PC-3 (cell line): Measurements from ENCODE around the gene LRP1B. TPM values are rescaled to one million over a fixed set of nuclear protein-coding genes. Genes with fewer than 3 reads are reported as not detected.

Experiments
- ATAC-seq: fragments of 200-7000 bp; cut with Tn5 transposase; 2 replicates; pipeline ENCODE4 v1.9.1; 2020; ENCODE audit warnings: mild to moderate bottlenecking, moderate library complexity
- BruUV-seq: library from RNA; stranded (reverse); fragments of 400-500 nt; replicated peaks from 2 replicates; lab custom pipeline; 2021; lab: Mats Ljungman, UMichigan
- CTCF ChIA-PET: fragments of 300-600 bp; sonication (Branson Sonifier 250); formaldehyde crosslinking; loops from one replicate; lab custom pipeline; 2022; ENCODE audit warnings: antibody characterized with exemption; lab: Charles Lee
- POLR2A ChIA-PET: fragments of 300-600 bp; sonication (Branson Sonifier 250); formaldehyde crosslinking; loops from one replicate; lab custom pipeline; 2022; ENCODE audit warnings: antibody characterized with exemption; ENCODE audit not compliant: unreplicated experiment; lab: Charles Lee
- DNase-seq: peaks from one replicate; pipeline ENCODE4 v3.0.0-alpha.2; 2015
- H2AFZ ChIP-seq: fragments of 300-600 bp; sonication (generic); 2 replicates; pipeline ENCODE4 v1.6.0; 2016; ENCODE audit warnings: antibody characterized with exemption, low read length
- H3F3A ChIP-seq: fragments of 300-600 bp; sonication (generic); one replicate; pipeline ENCODE4 v1.6.0; 2017; ENCODE audit warnings: antibody characterized with exemption, low read length, control low read depth, mild to moderate bottlenecking; ENCODE audit not compliant: unreplicated experiment
- H3K27ac ChIP-seq: fragments of 300-600 bp; sonication (generic); 2 replicates; pipeline ENCODE4 v1.5.1; 2016; ENCODE audit warnings: mild to moderate bottlenecking, low read length
- H3K27me3 ChIP-seq: fragments of 300-600 bp; sonication (generic); 2 replicates; pipeline ENCODE4 v1.6.1; 2016; ENCODE audit warnings: low read length, mixed read lengths
- H3K36me3 ChIP-seq: fragments of 300-600 bp; sonication (generic); 2 replicates; pipeline ENCODE4 v1.6.1; 2016; ENCODE audit warnings: low read depth, mixed run types, low read length, mixed read lengths
- H3K4me1 ChIP-seq: fragments of 300-600 bp; sonication (generic); 2 replicates; pipeline ENCODE4 v1.5.1; 2016; ENCODE audit warnings: low read length; ENCODE audit not compliant: insufficient read depth
- H3K4me2 ChIP-seq: fragments of 300-600 bp; sonication (generic); 2 replicates; pipeline ENCODE4 v1.6.0; 2016; ENCODE audit warnings: low read length
- H3K4me3 ChIP-seq: fragments of 300-600 bp; sonication (generic); 2 replicates; pipeline ENCODE4 v1.5.1; 2016; ENCODE audit warnings: mild to moderate bottlenecking, low read length, mixed read lengths
- H3K79me2 ChIP-seq: fragments of 300-600 bp; sonication (generic); 2 replicates; pipeline ENCODE4 v1.6.1; 2017; ENCODE audit warnings: low read length, mixed read lengths
- H3K9ac ChIP-seq: fragments of 300-600 bp; sonication (generic); 2 replicates; pipeline ENCODE4 v1.6.0; 2016; ENCODE audit warnings: mild to moderate bottlenecking, low read length
- H3K9me2 ChIP-seq: fragments of 300-600 bp; sonication (generic); replicated peaks from 2 replicates; pipeline ENCODE4 v1.6.1; 2016; ENCODE audit warnings: mixed run types, low read length, mixed read lengths
- H3K9me3 ChIP-seq: fragments of 300-600 bp; sonication (generic); 2 replicates; pipeline ENCODE4 v1.6.1; 2016; ENCODE audit warnings: low read length, mixed read lengths
- H4K20me1 ChIP-seq: fragments of 300-600 bp; sonication (generic); 2 replicates; pipeline ENCODE4 v1.6.1; 2016; ENCODE audit warnings: low read length, mixed read lengths
- EZH2 ChIP-seq: fragments of 300-600 bp; sonication (generic); IDR thresholded peaks from one replicate; pipeline ENCODE4 v1.6.1; 2017; ENCODE audit warnings: antibody characterized with exemption, mild to moderate bottlenecking, low read length; ENCODE audit not compliant: unreplicated experiment
- EZH2phosphoT487 ChIP-seq: fragments of 300-600 bp; sonication (generic); IDR thresholded peaks from 2 replicates; pipeline ENCODE4 v1.6.1; 2018; ENCODE audit warnings: mild to moderate bottlenecking, antibody characterized with exemption, low read length, borderline replicate concordance
- intact Hi-C: fragments of 100-400 bp; cut with micrococcal nuclease; formaldehyde crosslinking; loops from 2 replicates; pipeline ENCODE4 v1.9.0; 2023
- total RNA-seq: library from RNA; depleted of rRNA; stranded (reverse); fragments of >200 nt; gene quantifications from 2 replicates; pipeline ENCODE4 v1.2.3, GENCODE V29; 2014
- TF ChIP-seq, protein P1 (sequence below): fragments of 300-600 bp; sonication (generic); conservative IDR thresholded peaks from 2 replicates; pipeline ENCODE4 v1.5.1; 2017; ENCODE audit warnings: antibody characterized with exemption, low read depth, mild to moderate bottlenecking, low read length

LRP1B gene
- total RNA-seq, 1 experiment from 2014 or later = 0.04 TPM

GRCh38 chr2:140639628-140640027 lies 1491.2 kb downstream of the LRP1B start:
- Histone ChIP-seq H3K79me2 (no peaks in the 10 kb centered on the region), H4K20me1 (no peaks in the 10 kb centered on the region), H3K27ac (no peak overlapping the region), H3F3A (no peaks in the 10 kb centered on the region), H3K4me3 (no peak overlapping the region), H3K4me2 (no peak overlapping the region), H2AFZ (no peak overlapping the region), H3K27me3 (no peaks in the 10 kb centered on the region), H3K9ac (no peak overlapping the region), H3K36me3 (no peaks in the 10 kb centered on the region), H3K9me3 (no peaks in the 10 kb centered on the region), H3K9me2 (no peaks in the 10 kb centered on the region), H3K4me1 (peaks cover 14% of the 10 kb centered on the region)
- CTCF ChIA-PET = no interaction called here
- POLR2A ChIA-PET = no interaction called here
- no peak for TF ChIP-seq EZH2phosphoT487
- no peak for TF ChIP-seq EZH2
- TF ChIP-seq, protein P1, sequence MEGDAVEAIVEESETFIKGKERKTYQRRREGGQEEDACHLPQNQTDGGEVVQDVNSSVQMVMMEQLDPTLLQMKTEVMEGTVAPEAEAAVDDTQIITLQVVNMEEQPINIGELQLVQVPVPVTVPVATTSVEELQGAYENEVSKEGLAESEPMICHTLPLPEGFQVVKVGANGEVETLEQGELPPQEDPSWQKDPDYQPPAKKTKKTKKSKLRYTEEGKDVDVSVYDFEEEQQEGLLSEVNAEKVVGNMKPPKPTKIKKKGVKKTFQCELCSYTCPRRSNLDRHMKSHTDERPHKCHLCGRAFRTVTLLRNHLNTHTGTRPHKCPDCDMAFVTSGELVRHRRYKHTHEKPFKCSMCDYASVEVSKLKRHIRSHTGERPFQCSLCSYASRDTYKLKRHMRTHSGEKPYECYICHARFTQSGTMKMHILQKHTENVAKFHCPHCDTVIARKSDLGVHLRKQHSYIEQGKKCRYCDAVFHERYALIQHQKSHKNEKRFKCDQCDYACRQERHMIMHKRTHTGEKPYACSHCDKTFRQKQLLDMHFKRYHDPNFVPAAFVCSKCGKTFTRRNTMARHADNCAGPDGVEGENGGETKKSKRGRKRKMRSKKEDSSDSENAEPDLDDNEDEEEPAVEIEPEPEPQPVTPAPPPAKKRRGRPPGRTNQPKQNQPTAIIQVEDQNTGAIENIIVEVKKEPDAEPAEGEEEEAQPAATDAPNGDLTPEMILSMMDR = no peak
- DNase-seq (no peak), ATAC-seq (no peak)
- intact Hi-C loops = no loop called here
- BruUV-seq = no TSS peak

DNA sequence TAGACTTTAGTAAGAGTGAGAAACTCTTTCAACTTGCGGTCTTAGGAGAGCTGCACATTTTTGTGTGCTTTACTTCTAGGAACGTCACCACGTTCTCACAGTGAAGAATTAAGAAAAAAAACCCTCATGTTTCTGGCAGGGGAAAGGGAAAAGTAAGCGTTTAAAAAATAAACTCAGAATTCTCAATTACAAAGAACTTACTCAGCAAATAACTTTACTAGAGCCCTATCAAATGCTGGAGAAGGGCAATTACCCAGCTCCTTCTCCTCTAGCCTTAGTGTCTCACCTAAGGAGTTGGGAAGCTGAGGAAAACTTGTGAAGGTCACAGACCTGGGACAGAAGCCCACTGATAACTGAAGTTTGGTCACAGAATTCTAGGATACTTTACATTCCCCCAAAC lies 1500.3 kb downstream of the LRP1B start:
- TF ChIP-seq EZH2 = no peak
- TF ChIP-seq, protein P1 = no peak
- TF ChIP-seq EZH2phosphoT487 = no peak
- BruUV-seq = no TSS peak

DNA sequence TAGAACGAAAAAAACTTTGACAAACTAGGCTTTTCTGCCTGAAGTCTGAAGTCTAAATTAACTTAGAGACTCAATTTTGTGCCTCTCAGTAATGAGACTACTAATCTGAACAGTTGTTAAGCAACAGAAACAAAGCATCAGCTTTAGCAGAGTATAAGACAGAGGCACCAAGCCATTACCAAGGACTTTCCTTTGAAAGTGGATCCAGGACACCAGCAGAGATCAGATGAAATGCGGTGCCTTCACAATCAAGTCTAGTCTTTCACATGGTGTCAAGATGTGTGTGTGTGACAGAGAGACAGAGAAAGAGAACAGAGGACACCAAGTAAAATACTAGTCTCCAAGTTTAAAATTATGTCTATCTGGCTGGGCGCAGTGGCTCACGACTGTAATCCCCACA lies 1502.9 kb downstream of the LRP1B start:
- H3K36me3 ChIP-seq = no peaks in the 10 kb centered on the region
- TF ChIP-seq EZH2 (no peak), EZH2phosphoT487 (no peak)
- TF ChIP-seq, protein P1 = no peak
- H3K4me2 ChIP-seq = no peak overlapping the region
- intact Hi-C loops = loop anchor here (10.0 kb wide), 2 partner anchors 123 to 187 kb away; no protein-coding TSS in a partner anchor
- no TSS peak for BruUV-seq
- no peak overlapping the region for H3K4me3 ChIP-seq
- no peaks in the 10 kb centered on the region for H3K9me2 ChIP-seq
- H3K9me3 ChIP-seq = no peaks in the 10 kb centered on the region
- H3K27ac ChIP-seq = no peak overlapping the region
- H3F3A ChIP-seq = no peaks in the 10 kb centered on the region
- no peaks in the 10 kb centered on the region for H4K20me1 ChIP-seq
- no peak for DNase-seq
- ATAC-seq = no peak
- POLR2A ChIA-PET = no interaction called here
- CTCF ChIA-PET = no interaction called here
- H3K79me2 ChIP-seq = no peaks in the 10 kb centered on the region
- no peak overlapping the region for H3K9ac ChIP-seq
- H2AFZ ChIP-seq = no peak overlapping the region
- peaks cover 20% of the 10 kb centered on the region for H3K4me1 ChIP-seq
- no peaks in the 10 kb centered on the region for H3K27me3 ChIP-seq

More for the DNA sequence above, 1500.3 kb downstream of the LRP1B start:
- no peaks in the 10 kb centered on the region for H4K20me1 ChIP-seq
- H3K9me2 ChIP-seq = no peaks in the 10 kb centered on the region
- CTCF ChIA-PET = interaction anchor here (0.6 kb wide), 1 partner anchor 125 kb away, joined by 3 read pairs; no protein-coding TSS in a partner anchor
- intact Hi-C loops = no loop called here
- POLR2A ChIA-PET = no interaction called here
- no peak overlapping the region for H3K9ac ChIP-seq
- H3K4me1 ChIP-seq = no peaks in the 10 kb centered on the region; the same call in 1 of the 2 replicates
- DNase-seq (no peak), ATAC-seq (no peak)
- H3K27ac ChIP-seq = no peak overlapping the region
- no peaks in the 10 kb centered on the region for H3K9me3 ChIP-seq
- no peaks in the 10 kb centered on the region for H3F3A ChIP-seq
- H3K79me2 ChIP-seq = no peaks in the 10 kb centered on the region
- no peak overlapping the region for H3K4me3 ChIP-seq
- no peak overlapping the region for H2AFZ ChIP-seq
- no peaks in the 10 kb centered on the region for H3K36me3 ChIP-seq
- no peaks in the 10 kb centered on the region for H3K27me3 ChIP-seq
- H3K4me2 ChIP-seq = no peak overlapping the region
